ENCODE data around the gene THSD7A.
"Not testable (repeated sequence)": the region's sequence is repeated elsewhere in the genome, so short reads cannot be mapped to it uniquely, and the experiment has no call there.

Gene THSD7A

GRCh38 chr7:11579141-11579540 lies 252.9 kb downstream of the THSD7A start:
- DNase-seq (ENCODE audit: low read depth) = no peak

GRCh38 chr7:11576310-11576709 lies 255.7 kb downstream of the THSD7A start:
- no peak for DNase-seq (ENCODE audit: low read depth)

GRCh38 chr7:11573128-11573750 lies 258.8 kb downstream of the THSD7A start:
- no peak for DNase-seq (ENCODE audit: low read depth)

GRCh38 chr7:11570922-11571550 lies 261.0 kb downstream of the THSD7A start:
- no peak for DNase-seq (ENCODE audit: low read depth)

GRCh38 chr7:11570205-11570604 lies 261.8 kb downstream of the THSD7A start:
- DNase-seq (ENCODE audit: low read depth) = no peak

- no peak for DNase-seq (ENCODE audit: low read depth)
These were observed 264.4 kb downstream of the THSD7A start for GRCh38 chr7:11567571-11567970.

- DNase-seq (ENCODE audit: low read depth) = no peak
These were observed 274.4 kb downstream of the THSD7A start for GRCh38 chr7:11557627-11558026.

- DNase-seq (ENCODE audit: low read depth) = no peak
These were observed 279.2 kb downstream of the THSD7A start for GRCh38 chr7:11552676-11553296.

- DNase-seq (ENCODE audit: low read depth) = no peak
These were observed 280.5 kb downstream of the THSD7A start for GRCh38 chr7:11551470-11551869.

GRCh38 chr7:11548532-11548931 lies 283.5 kb downstream of the THSD7A start:
- no peak for DNase-seq (ENCODE audit: low read depth)

- DNase-seq (ENCODE audit: low read depth) = no peak
These were observed 290.7 kb downstream of the THSD7A start for GRCh38 chr7:11541330-11541729.

GRCh38 chr7:11540271-11540761 lies 291.7 kb downstream of the THSD7A start:
- DNase-seq (ENCODE audit: low read depth) = no peak

GRCh38 chr7:11539853-11540252 lies 292.1 kb downstream of the THSD7A start:
- DNase-seq (ENCODE audit: low read depth) = no peak

- no peak for DNase-seq (ENCODE audit: low read depth)
These were observed 293.2 kb downstream of the THSD7A start for GRCh38 chr7:11538751-11539299.

- DNase-seq (ENCODE audit: low read depth) = no peak
These were observed 298.7 kb downstream of the THSD7A start for GRCh38 chr7:11533229-11533820.

- DNase-seq (ENCODE audit: low read depth) = no peak
These were observed 302.6 kb downstream of the THSD7A start for GRCh38 chr7:11529382-11529781.

GRCh38 chr7:11527707-11528106 lies 304.3 kb downstream of the THSD7A start:
- no peak for DNase-seq (ENCODE audit: low read depth)

GRCh38 chr7:11524476-11525397 lies 307.3 kb downstream of the THSD7A start:
- no peak for DNase-seq (ENCODE audit: low read depth)

- DNase-seq (ENCODE audit: low read depth) = not testable (repeated sequence)
These were observed 310.0 kb downstream of the THSD7A start for GRCh38 chr7:11521964-11522499.

- no peak for DNase-seq (ENCODE audit: low read depth)
These were observed 314.1 kb downstream of the THSD7A start for GRCh38 chr7:11517853-11518252.

- no peak for DNase-seq (ENCODE audit: low read depth)
These were observed 315.7 kb downstream of the THSD7A start for GRCh38 chr7:11516328-11516727.

Measured in activated T-helper 9 cell treated with anti-CD3 and anti-CD28 coated beads, Interleukin-2, amount 50 U/mL, for 16 hours (primary cell).